Activated gamma-delta T cell treated with anti-CD3 and anti-CD28 coated beads, Interleukin-2, amount 50 U/mL, for 16 hours (primary cell): Measurements from ENCODE around the gene BTD.
A peak's percentile ranks its signal among the peaks of the same experiment; 100 is the strongest.

Experiments used
- DNase-seq: peaks from one replicate; pipeline ENCODE4 v3.0.0-alpha.2; 2020; ENCODE audit warnings: low read depth

The BTD gene

GRCh38 chr3:15636028-15636709, 34.6 kb downstream of the BTD start:
- no peak for DNase-seq

- DNase-seq = no peak
Observed at GRCh38 chr3:15637131-15637951, 35.8 kb downstream of the BTD start.

DNA sequence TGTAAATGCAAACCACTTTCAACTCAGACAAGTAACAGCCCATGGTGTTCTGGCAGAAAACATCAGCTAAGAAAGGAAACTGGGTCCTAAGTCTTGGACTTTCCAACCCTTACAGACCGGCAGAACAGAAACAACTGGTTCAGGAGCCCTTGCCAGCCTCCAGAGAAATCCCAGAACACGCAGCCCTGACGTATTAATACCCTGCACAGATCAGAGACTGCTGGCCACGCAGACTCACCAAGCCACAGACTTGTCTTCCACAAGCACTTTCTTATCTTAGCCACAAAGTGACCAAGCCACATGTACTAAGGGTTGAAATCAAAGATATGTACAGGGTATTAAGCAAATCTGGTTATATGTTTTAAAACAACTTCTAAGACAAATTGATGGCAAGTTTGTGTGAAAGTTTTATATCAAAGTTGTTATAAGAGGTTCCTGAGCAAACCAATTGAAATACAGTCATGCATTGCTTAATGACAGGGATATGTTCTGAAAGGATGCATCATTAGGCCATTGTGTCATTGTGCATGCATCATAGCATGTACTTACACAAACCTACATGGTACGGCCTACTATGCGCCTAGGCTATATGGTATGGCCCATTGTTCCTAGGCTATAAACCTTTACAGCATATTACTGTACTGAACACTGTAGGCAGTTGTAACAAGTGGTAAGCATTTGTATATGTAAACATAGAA, 36.8 kb downstream of the BTD start:
- no peak for DNase-seq

- DNase-seq = no peak
Observed at GRCh38 chr3:15638891-15639262, 37.3 kb downstream of the BTD start.

GRCh38 chr3:15645246-15645645, 43.7 kb downstream of the BTD start:
- no peak for DNase-seq

GRCh38 chr3:15645740-15646501, 44.4 kb downstream of the BTD start:
- no peak for DNase-seq

- no peak for DNase-seq
Observed at GRCh38 chr3:15646851-15647511, 45.4 kb downstream of the BTD start.

GRCh38 chr3:15647611-15648167, 46.1 kb downstream of the BTD start:
- DNase-seq = peak; percentile 37

DNA sequence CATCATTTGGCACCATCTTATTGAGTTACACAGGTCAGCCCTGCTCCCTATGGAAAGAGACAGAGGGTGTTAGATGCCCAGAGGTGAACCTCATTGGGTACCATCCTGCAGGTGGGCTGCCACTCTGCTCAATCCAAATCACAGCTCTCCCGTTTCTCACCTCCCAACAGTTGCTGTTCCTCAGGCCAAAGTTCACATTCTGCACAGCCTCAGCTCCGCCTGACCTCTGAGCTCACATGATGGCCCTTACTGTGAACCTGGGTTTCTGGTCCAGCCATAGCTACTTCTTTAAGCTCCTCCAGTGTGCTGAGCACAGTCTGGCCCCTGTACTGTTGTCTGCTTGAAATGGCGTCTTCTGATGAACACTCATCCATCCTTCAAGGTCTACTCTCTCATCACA, 47.8 kb downstream of the BTD start:
- no peak for DNase-seq

GRCh38 chr3:15649858-15650257, 48.3 kb downstream of the BTD start:
- no peak for DNase-seq

- no peak for DNase-seq
Observed at GRCh38 chr3:15651396-15651795, 49.9 kb downstream of the BTD start.

- DNase-seq = no peak
Observed at GRCh38 chr3:15653321-15653720, 51.8 kb downstream of the BTD start.

- no peak for DNase-seq
Observed at GRCh38 chr3:15654127-15654526, 52.6 kb downstream of the BTD start.

DNA sequence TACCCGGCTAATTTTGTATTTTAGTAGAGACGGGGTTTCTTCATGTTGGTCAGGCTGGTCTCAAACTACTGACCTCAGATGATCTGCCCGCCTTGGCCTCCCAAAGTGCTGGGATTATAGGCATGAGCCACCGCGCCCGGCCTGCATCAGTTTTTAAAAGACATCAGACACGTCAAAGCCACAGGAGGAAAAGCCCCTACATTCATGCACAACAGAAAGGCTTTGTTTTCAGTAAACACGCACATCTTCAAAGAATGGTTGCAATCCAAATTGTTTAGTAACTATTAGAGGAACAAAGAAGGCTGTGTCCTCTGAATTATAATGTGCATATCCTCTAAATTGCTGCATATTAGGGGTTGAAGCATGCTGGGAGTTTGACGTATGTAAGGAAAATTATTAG, 53.3 kb downstream of the BTD start:
- no peak for DNase-seq

DNA sequence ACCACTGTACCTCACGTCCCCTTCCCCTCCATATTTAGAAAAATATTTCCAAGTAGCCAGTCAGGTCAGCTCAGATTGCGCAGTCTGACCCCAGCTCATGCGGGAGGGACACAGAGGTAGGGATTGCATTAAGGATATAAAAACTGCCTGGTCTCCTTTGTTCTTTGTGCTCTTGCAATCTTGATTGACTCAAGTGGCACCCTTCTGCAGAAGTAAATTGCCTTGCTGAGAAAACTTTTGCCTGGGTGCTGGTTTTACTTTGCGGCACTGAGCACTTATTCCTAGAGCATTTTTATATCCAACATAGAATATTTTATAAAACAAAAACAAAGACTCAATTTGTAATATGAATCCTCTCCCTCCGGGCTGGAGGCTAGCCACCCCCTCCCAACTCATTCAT, 54.8 kb downstream of the BTD start:
- no peak for DNase-seq

DNA sequence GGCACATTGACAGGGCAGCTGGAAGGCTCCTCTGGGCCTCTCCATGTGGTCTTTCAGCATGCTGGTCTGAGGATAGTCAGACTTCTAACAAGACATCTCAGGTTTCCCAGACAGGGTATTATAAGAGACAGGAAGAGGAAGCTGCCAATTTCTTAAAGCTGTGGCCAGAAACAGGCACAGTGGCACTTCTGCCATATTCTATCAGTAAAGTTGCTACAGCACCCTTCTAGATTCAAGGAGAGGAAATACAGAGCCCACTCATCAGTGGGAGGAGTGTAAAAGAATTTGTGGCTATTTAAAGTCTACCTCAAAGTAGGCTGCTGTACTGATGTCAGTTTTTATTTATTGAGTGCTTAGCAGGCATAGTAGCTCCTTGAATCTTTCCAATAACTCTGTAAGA, 55.5 kb downstream of the BTD start:
- no peak for DNase-seq

- no peak for DNase-seq
Observed at GRCh38 chr3:15659254-15659975, 57.9 kb downstream of the BTD start.

DNA sequence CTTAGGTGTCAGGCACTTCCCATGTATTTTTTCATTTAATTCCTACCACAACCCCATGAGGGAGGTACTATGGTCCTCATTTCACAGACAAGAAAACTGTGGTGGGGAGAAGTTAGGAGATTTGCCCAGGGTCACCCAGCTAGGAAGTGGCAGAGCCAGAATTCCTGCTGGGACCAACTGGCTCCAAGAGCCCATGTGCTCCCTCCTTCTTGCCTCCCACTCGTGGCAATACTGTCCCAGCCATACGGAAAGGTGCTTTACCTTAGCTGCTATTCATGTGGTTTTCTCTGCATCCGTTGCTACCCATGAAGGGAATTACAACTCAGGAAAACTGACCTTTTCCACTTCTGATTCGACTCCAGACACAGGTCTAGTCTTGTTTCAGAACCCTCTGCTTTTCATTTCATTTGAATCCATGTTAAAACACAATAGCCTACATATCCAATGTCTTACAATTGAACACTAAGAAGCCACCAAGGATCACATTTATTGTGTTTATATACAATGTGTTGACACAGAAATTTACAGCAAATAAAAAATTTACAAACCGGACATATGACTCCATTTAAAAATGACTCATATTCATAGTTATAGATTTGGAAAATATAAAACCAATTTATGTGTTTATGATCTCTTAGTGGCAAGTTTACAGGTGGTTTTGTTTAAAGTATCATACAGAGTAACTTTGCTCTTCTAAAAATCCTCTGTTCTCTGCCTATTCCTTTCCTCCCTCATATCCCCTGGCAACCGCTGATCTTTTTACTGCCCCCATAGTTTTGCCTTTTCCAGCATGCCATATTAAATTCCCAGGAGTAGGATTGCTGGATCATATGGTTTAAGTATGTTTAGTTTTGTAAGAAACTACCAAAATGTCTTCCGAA, 58.8 kb downstream of the BTD start:
- DNase-seq = no peak

DNA sequence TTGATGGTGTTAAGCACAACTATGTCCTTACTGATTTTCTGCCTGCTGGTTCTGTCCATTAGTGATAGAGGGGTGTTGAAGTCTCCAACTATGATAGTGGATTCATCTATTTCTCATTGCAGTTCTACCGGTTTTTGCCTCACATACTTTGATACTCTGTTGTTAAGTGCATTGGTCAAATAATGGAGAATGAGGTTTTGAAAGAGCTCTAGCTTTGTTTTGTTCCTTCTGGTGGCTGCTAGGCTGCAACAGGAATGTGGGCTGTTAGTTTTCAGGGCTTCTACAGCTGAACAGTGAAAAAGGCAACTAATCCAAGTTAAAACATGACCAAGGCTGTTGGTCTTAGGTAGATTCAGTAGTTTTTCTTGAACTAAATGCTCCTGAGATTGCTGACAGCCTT, 62.6 kb downstream of the BTD start:
- DNase-seq = no peak
